K562 (cell line): ENCODE data around the gene GCDH. TPM values are rescaled to one million over a fixed set of nuclear protein-coding genes. Genes with fewer than 3 reads are reported as not detected.
A peak's percentile ranks its signal among the peaks of the same experiment; 100 is the strongest.

Source experiments
- ADNP ChIP-seq: fragments of 200-800 bp; sonication (Bioruptor generic); IDR thresholded peaks from 2 replicates; pipeline ENCODE4 v1.6.1; 2016; ENCODE audit warnings: missing genetic modification characterization, missing compliant biosample characterization
- ARID1B ChIP-seq: fragments of 450-650 bp; IDR thresholded peaks from 2 replicates; pipeline ENCODE4 v1.6.1; 2016; ENCODE audit warnings: antibody characterized with exemption, mild to moderate bottlenecking, inconsistent platforms
- BRF2 ChIP-seq: IDR thresholded peaks from 3 replicates; pipeline ENCODE4 v1.6.1; 2011; ENCODE audit warnings: borderline replicate concordance, mild to moderate bottlenecking; ENCODE audit not compliant: insufficient read length, insufficient read depth
- EP300 ChIP-seq: IDR thresholded peaks from 2 replicates; pipeline ENCODE4 v1.6.1; 2012; ENCODE audit warnings: low read length, improper control_type of control experiment
- EP400 ChIP-seq: fragments of 450-650 bp; IDR thresholded peaks from 2 replicates; pipeline ENCODE4 v1.6.1; 2017; ENCODE audit warnings: antibody characterized with exemption, mild to moderate bottlenecking, moderate library complexity
- GTF3C2 ChIP-seq: IDR thresholded peaks from 3 replicates; pipeline ENCODE4 v1.6.1; 2011; ENCODE audit warnings: borderline replicate concordance, mild to moderate bottlenecking, moderate library complexity; ENCODE audit not compliant: insufficient read length; ENCODE audit errors: extremely low read depth
- HMG20B ChIP-seq: fragments of 250-450 bp; sonication (Bioruptor Pico); IDR thresholded peaks from 2 replicates; pipeline ENCODE4 v1.5.0; 2021; ENCODE audit warnings: mild to moderate bottlenecking
- KAT7 ChIP-seq: sonication (generic); formaldehyde crosslinking; IDR thresholded peaks from 2 replicates; pipeline ENCODE4 v1.8.0; 2022; ENCODE audit warnings: missing genetic modification reagents, mild to moderate bottlenecking, borderline replicate concordance
- MAFG ChIP-seq: fragments of 450-650 bp; conservative IDR thresholded peaks from 2 replicates; pipeline ENCODE4 v1.6.1; 2016; ENCODE audit warnings: missing genetic modification characterization, missing compliant biosample characterization
- MAX ChIP-seq: sonication (generic); formaldehyde crosslinking; IDR thresholded peaks from 2 replicates; pipeline ENCODE4 v1.9.0; 2022; ENCODE audit warnings: mild to moderate bottlenecking, missing genetic modification reagents
- MYNN ChIP-seq, 2 experiments: sonication (generic); formaldehyde crosslinking in 1 of 2; IDR thresholded peaks; 2 replicates each; pipeline versions ENCODE4 v1.5.0 to v1.6.1; 2016 to 2020; ENCODE audit warnings: antibody characterized with exemption in 1 of 2, missing genetic modification reagents in 1 of 2
- RBM17 ChIP-seq: fragments of 200-400 bp; formaldehyde crosslinking; IDR thresholded peaks from 2 replicates; pipeline ENCODE4 v1.6.1; 2017; ENCODE audit warnings: low read depth, mild to moderate bottlenecking, low read length, borderline replicate concordance
- SP2 ChIP-seq: IDR thresholded peaks from 2 replicates; pipeline ENCODE4 v1.6.1; 2011; ENCODE audit warnings: mild to moderate bottlenecking, low read depth, low read length, moderate library complexity; ENCODE audit not compliant: poor library complexity, severe bottlenecking; ENCODE audit errors: extremely low read depth
- TCF7 ChIP-seq: sonication (generic); IDR thresholded peaks from 2 replicates; pipeline ENCODE4 v1.6.1; 2016; ENCODE audit warnings: antibody characterized with exemption, borderline replicate concordance
- UBTF ChIP-seq, 2 experiments: IDR thresholded peaks; 2 replicates each; pipeline ENCODE4 v1.6.1; 2012; ENCODE audit warnings: improper control_type of control experiment in 2 of 2, low read depth in 2 of 2, low read length in 2 of 2, borderline replicate concordance in 1 of 2
- ZNF512 ChIP-seq: IDR thresholded peaks from 2 replicates; pipeline ENCODE4 v1.6.1; 2016; ENCODE audit warnings: missing genetic modification characterization, missing compliant biosample characterization
- ZNF699 ChIP-seq: fragments of 250-450 bp; sonication (Bioruptor Pico); IDR thresholded peaks from 2 replicates; pipeline ENCODE4 v1.8.0; 2021; ENCODE audit warnings: mild to moderate bottlenecking, moderate library complexity; ENCODE audit not compliant: insufficient replicate concordance
- polyA plus RNA-seq, 8 experiments: library from polyadenylated mRNA; depleted of rRNA in 4 of 8; stranded (reverse) in 5 of 8; unstranded in 3 of 8; fragments of >200 nt; fragmentation: Nextera tagmentation in 2 of 8; fragmentation: Illumina TruSeq in 1 of 8; extraction: Ambion mirVana in 2 of 8; extraction: Trizol in 1 of 8; gene quantifications; 2 replicates each; pipeline versions ENCODE4 v1.2.1 to v1.2.3, GENCODE V29; 2011 to 2014; ENCODE audit warnings: inconsistent platforms in 1 of 8, missing spikeins in 1 of 8
- total RNA-seq, 7 experiments: library from RNA; depleted of rRNA in 6 of 7; stranded (reverse); fragments of >200 nt in 6 of 7; fragmentation: Illumina TruSeq in 2 of 7; extraction: Trizol in 2 of 7; gene quantifications; 2 replicates each; pipeline versions ENCODE4 v1.2.1 to v1.2.3, GENCODE V29; 2011 to 2021; ENCODE audit warnings: low replicate concordance in 1 of 7

The GCDH gene
- total and polyA plus RNA-seq, 9 of the 15 experiments (the other 6 are each of a cell fraction or from before 2014, with no cell fraction given) = 2.9 to 50.8 (median 19.1) TPM

- TF ChIP-seq ZNF512 (tag) = 0 out of 2 replicates have a peak, but pooled peaks have one; percentile 13
- TF ChIP-seq UBTF (IDR thresholded peaks at IDR 0.05; ENCODE audit: borderline replicate concordance in 1 of 2, low read depth in 2 of 2, low read length in 2 of 2) = peak; percentile 46 to 81; a peak in 2 of 4 replicates
- no peak for TF ChIP-seq GTF3C2
- TF ChIP-seq EP300 = peak; percentile 89
- no peak for TF ChIP-seq ZNF699 (CRISPR knock-in tag)
- TF ChIP-seq TCF7 = no peak
- no peak for TF ChIP-seq SP2
- TF ChIP-seq EP400 = no peak; the same call in 1 of the 2 replicates
- TF ChIP-seq KAT7 (CRISPR knock-in tag) = 0 out of 2 replicates have a peak, but pooled peaks have one; percentile 13
- TF ChIP-seq MAFG (tag) = no peak
- no peak for TF ChIP-seq BRF2
- TF ChIP-seq HMG20B (CRISPR knock-in tag) = no peak
- TF ChIP-seq MAX (CRISPR knock-in tag) = no peak
- TF ChIP-seq MYNN (IDR thresholded peaks at IDR 0.05) = peak; percentile 94
- TF ChIP-seq MYNN (CRISPR knock-in tag; IDR thresholded peaks at IDR 0.05) = no peak
- TF ChIP-seq ADNP (tag) = no peak
- TF ChIP-seq ARID1B = peak; percentile 96
- no peak for TF ChIP-seq RBM17
These were observed 5.0 kb upstream of the GCDH start (continued) for GRCh38 chr19:12885749-12886650.
